Prostate gland (tissue), 2 donors: Measurements from ENCODE around the gene PCSK6.

Source experiments
- POLR2AphosphoS5 ChIP-seq: sonication (generic); formaldehyde crosslinking; IDR thresholded peaks from one replicate; pipeline ENCODE4 v1.6.1; 2017; ENCODE audit warnings: antibody characterized with exemption
- TF ChIP-seq, protein P1 (sequence below), 4 experiments: fragments of 200-600 bp in 2 of 4; fragments of 450-650 bp in 2 of 4; sonication (generic) in 2 of 4; IDR thresholded peaks; 1 replicate in 3 of 4; 2 replicates in 1 of 4; pipeline ENCODE4 v1.5.1; 2016 to 2019; ENCODE audit warnings: antibody characterized with exemption in 4 of 4, mild to moderate bottlenecking in 2 of 4, moderate library complexity in 2 of 4

GRCh38 chr15:101293122-101293521 lies 196.4 kb downstream of the PCSK6 start:
- TF ChIP-seq, protein P1, sequence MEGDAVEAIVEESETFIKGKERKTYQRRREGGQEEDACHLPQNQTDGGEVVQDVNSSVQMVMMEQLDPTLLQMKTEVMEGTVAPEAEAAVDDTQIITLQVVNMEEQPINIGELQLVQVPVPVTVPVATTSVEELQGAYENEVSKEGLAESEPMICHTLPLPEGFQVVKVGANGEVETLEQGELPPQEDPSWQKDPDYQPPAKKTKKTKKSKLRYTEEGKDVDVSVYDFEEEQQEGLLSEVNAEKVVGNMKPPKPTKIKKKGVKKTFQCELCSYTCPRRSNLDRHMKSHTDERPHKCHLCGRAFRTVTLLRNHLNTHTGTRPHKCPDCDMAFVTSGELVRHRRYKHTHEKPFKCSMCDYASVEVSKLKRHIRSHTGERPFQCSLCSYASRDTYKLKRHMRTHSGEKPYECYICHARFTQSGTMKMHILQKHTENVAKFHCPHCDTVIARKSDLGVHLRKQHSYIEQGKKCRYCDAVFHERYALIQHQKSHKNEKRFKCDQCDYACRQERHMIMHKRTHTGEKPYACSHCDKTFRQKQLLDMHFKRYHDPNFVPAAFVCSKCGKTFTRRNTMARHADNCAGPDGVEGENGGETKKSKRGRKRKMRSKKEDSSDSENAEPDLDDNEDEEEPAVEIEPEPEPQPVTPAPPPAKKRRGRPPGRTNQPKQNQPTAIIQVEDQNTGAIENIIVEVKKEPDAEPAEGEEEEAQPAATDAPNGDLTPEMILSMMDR (IDR thresholded peaks at IDR 0.05), result no peak
- no peak for TF ChIP-seq POLR2AphosphoS5
